NK-92 (cell line): ENCODE results near the gene OSBPL2.

Experiments used
- DNase-seq: peaks from one replicate; lab custom pipeline; 2025; ENCODE audit not compliant: unreplicated experiment; lab: John Stamatoyannopoulos, UW

The OSBPL2 gene

DNA sequence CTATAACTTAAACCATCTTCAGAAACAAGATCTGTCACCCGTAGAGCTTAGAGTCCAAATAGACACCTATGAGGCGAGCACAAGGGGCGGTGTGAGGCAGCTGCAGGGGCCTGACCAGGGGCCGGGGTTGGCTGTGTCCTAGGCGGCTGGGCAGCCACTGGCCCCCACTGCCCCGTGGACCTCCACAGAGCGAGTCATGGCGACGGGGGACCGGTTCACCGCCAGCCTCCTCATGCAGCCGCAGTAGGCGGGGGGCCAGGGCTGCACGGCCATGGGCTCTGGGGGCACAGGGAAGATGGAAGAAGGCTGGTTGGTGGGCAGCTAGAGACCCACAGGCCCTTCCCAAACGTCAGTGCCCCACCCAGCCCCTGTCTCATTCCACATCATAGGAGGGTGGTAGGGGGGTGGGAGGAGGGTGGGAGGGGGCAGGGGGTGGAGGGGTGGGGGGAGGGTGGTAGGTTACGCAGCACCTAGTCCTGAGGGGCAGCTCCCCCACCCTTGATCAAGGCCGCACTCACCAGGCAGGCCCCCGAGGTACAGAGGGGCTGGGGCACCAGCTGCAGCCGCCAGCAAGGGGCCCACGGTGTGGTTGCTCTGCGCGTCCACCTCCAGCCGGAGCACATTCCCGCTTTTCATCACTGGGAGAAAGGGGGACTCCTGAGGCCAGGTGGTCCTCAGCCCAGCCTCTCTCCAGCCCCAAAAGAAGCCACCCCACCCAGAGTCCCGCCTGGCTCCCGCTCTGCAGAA is 71.0 kb downstream of the OSBPL2 start:
- no peak for DNase-seq

DNA sequence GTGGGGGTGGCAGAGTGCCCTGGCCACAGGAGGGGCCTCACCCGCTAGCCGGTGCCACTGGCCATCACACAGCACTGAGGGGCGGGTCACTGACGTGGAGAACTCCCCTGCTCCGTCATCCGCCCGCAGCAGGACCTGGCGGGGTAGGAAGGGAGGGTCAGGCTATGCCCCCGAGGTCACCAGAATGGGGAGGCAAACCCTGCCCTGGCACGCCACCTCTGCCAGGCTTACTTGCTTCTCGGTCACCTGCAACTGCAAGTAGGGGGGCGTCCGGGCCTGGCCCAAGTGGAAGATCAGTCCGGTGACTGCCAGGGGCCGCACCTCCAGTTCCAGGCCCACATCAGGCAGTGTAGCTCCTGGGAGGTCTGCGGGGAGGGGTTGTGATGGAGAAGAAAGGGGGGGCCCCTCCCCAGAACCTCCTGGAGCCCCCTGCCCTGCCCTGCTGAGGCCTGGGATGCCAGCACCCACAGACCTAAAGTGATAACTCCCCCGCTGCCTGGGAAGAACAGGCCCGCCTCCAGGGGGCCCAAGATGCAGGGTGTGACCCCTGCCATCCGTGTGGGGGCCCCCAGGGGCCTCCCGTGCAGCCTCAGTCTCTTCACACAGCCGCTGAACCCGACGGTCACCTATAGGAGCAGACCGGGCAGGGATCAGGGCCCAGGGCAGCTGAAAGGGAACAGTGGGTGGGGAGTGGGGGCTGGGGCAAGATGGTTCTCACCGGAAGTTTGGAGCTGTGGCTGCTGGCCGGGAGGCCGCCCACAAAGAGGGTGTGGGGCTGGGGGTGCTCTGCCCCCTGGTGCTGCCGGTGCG is 71.8 kb downstream of the OSBPL2 start:
- no peak for DNase-seq

DNA sequence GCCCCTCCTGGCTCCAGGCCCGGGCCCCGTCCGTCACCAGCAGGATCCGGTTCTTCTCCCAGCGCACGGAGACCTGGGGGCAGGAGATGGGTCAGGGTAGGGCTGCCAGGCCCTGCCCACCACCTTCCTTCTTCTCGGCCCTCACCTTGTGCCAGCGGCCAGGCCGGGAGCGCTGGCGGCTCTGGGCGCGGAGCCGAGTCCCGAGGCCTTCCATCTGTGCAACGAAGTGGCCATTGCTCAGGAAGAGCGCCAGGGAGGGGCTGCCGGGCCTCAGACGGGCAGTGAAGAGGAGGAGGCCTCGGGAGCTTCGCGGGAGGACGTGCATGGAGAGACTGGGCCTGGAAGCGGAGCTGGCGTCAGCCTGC is 72.4 kb downstream of the OSBPL2 start:
- DNase-seq = no peak

DNA sequence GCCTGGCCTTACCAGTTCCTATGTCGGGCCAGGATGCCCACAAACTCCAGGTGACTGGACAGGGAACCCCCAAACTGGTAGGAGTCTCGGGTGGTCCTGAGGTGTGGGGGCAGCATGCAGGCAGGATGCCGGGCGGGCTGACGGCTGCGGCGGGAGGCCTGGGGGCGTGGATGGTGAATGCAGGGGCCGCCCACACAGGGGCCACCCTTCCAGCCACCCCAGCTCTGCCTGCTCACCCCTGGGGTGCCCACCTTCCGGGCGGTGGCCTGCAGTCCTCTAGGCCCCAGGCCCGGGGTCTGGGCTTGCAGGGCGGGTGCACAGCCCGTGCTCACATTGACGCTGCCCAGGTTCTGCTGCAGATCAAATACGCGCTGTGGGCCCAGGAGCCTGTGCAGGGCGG is 72.8 kb downstream of the OSBPL2 start:
- DNase-seq = no peak

DNA sequence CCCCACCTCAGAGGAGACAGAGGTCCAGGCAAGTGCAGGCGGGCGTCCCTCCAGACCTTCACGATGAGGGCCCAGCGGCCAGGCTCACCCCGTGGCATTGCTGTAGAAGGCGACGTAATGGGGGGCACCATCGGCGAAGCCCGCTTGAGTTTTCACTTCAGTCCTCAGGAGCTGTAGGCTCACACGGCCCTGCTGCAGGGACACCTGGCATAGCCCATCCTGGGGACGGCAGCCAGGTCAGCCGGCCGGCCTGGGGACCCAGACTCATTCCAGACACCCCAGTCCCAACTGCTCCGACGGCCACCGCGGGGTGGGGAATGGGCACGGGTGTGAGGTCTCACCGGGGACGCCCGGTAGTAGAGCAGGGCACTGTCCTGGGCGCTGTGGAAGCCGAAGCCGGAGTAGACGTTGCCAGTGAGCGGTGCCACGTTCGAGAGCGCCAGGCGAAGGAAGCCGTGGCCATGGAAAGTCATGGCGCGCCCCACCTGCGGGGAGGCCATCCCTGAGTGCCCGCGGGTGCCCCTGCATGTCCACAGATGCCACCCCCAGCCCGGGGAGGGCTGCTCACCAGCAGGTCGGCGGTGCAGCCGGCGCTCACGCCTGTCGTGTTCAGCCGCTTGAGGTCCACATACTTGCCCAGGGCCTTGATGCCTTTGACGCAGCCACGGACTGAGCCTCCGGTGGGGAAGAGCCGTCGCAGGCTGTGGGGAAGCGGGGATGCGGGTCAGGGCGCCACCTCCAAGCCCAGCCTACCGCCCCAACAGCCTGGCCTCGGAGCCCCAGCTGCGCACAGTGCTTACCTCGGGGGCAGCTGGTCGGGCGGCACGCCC is 73.7 kb downstream of the OSBPL2 start:
- DNase-seq = no peak

DNA sequence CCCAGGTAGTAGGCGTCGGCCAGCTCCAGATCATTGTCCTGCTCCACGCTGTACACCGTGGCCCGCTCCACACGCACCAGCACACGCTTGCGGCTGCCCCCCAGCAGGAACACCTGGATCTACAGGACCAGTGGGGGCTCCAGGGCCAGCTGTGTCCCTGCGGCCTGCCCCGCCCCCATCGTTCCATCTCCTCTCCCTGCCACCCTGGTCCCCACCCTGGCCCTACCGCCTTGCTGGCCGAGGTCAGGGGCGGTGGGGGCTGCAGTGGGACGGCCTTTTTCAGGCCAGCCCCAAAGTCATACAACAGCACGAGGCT is 74.3 kb downstream of the OSBPL2 start:
- DNase-seq = no peak

DNA sequence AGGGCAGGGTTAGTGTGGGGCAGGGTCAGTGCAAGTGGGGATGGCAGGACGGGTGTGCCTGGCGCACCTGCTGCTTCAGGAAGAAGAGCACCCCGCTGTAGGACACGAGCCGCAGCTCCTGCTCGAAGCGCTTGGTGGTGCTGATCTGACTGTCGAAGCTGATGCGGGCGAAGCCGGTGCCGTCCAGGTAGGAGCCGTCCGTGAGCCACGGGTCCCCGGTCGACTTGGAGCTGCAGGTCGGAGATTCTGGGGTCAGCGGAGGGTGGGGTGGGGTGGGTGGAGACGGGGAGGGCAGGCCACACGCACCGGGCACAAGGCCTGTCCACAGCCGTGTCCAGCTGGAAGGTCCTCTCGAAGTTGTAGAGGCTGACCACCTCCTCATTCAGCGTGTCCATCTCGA is 74.7 kb downstream of the OSBPL2 start:
- DNase-seq = no peak

DNA sequence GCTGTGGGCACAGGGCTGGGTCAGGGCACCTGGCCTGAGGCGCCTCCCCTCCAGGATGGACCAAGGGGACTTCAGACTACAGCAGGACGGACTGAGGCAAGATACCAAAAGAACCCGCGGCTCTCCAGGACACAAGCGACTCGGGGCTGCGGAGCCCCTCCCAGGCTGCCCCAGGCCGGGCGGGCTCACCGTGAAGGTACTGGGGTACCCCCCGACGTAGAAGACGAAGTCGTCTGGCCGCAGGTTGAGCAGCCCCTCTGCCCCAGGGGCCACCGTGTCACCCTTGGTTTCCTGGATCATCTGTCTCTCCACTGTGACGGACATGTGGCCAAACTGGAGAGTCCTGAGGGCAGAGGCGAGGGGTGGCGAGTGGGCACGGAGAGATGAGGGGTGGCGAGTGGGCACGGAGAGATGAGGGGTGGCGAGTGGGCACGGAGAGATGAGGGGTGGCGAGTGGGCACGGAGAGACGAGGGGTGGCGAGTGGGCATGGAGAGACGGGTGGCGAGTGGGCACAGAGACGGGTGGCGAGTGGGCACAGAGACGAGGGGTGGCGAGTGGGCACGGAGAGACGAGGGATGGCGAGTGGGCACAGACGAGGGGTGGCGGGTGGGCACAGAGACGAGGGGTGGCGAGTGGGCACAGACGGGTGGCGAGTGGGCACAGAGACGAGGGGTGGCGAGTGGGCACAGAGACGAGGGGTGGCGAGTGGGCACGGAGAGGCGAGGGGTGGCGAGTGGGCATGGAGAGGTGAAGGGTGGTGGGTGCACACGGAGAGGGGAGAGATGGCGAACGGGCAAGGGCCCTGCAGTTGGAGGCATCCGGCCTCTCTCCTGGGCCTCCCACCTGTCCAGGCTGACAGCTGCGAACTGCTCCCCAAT is 75.4 kb downstream of the OSBPL2 start:
- no peak for DNase-seq

DNA sequence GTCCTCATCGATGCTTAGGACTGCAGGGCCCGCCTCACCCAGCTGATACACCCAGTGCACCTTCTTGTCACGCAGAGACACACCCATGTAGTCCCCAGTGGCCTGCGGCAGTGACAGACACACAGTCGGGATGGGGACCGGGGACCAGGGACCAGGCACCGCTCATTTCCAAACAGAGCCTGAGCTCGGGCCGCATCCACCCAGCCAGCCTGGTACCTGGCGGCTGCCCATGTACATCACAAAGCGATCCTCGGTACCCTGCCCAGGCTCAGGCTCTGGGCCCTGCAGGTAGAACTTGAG is 76.0 kb downstream of the OSBPL2 start:
- DNase-seq = no peak

DNA sequence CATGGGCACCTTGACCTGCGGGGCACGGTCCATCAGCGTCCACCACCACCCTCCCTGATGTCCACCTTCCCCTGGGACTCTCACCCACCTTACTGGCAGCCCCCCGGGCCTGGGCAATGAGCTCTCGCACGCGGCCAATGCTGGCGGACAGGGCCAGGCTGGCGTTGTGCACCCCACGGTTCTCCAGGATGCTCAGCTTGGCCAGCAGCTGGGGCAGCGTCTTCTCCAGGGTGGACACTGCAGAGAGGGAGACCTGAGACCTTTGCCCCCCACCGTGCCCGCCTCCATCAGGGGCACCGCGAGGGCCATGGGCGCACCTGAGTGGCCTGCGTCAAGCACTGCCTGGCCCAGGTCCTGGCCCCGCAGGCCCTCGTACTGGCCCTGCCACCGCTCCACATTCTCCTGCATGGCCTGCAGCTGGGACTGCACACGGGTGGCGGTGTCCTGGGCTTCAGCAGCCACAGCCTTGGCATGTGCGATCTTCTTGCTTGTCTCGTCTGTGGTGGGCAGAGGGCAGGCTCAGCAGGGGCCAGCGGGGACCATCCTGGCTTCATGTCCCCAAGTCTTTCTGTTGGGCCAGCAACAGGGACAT is 76.5 kb downstream of the OSBPL2 start:
- DNase-seq = no peak

DNA sequence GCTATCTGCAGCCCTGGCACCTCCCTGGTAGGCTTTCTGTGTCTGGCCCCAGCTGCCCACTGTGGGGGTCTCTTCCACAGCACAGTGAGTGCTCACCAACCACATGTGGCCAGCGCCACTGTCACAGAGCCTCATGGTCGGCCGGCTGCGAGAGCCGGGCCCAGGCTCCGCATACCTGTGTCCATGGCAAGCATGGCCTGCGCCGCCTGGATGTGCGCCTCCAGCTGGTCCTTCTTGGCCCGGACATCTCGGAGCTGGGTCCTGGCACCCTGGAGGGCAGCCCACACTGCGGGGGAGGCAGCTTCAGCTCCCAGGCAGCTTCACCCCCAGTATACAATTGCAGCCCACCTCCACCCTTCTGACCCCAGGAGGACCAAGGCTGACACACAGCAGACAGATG is 77.5 kb downstream of the OSBPL2 start:
- DNase-seq = no peak

DNA sequence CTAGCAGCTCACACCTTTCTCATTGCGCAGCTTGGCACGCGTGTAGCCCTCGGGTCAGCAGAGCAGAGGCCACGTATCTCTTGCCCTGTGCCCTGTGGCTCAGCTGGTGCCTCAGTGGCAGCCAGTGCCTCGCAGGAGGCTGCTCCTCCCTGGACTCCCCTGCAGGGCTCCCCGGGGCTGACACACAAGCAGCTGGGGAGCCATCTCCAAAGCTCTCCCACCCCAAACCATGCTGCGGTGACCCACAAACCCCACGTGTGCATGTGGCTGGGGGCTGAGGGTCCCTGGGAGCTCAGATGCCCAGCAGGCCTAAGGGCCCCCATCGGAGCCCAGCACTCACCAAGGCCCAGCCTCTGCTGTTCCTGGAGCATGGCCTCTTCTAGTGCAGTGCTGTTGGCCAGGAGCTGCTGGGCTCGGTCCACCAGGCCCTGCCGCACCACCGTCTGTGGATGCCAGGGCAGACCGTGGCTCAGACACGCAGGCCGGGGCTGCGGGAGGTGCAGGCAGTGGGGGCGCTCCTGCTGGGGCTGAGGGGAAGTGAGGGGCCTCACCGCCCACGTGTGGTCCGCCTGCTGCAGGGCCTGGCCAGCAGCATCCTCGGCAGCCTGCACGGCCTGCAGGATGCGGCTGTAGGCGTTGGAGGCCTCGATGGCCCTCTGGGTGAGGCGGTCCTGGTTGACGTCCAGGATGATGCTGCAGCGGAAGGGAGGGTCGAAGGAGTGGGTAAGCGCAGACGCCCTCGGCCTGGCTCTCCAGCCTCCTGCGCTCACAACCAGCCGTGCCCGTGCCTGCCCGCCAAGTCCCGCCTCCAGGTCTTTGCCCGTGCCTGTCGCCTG is 78.2 kb downstream of the OSBPL2 start:
- DNase-seq = no peak

DNA sequence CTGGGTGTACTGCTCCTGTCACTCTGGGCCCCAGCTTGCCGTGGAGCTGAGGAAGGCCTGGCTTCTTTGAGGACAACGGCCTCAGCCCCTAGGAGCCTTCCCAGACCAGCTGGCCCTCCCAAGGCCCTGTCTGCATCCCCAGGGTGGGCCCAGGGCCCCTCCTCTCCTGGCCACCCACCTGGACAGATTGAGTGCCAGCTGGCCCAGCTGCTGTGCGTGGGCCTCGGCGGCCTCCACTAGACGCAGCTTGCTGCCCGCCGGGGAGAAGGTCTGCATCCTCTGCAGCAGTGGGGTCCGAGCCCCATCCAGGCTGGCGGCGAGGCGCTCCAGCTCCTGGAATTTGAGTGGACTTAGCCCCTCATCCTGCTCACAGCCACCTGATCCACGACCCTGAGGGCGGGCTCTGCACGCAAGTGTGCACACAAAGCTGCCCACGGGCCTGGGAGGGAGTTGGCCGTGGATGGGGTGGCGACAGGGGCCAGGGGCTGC is 78.9 kb downstream of the OSBPL2 start:
- no peak for DNase-seq

DNA sequence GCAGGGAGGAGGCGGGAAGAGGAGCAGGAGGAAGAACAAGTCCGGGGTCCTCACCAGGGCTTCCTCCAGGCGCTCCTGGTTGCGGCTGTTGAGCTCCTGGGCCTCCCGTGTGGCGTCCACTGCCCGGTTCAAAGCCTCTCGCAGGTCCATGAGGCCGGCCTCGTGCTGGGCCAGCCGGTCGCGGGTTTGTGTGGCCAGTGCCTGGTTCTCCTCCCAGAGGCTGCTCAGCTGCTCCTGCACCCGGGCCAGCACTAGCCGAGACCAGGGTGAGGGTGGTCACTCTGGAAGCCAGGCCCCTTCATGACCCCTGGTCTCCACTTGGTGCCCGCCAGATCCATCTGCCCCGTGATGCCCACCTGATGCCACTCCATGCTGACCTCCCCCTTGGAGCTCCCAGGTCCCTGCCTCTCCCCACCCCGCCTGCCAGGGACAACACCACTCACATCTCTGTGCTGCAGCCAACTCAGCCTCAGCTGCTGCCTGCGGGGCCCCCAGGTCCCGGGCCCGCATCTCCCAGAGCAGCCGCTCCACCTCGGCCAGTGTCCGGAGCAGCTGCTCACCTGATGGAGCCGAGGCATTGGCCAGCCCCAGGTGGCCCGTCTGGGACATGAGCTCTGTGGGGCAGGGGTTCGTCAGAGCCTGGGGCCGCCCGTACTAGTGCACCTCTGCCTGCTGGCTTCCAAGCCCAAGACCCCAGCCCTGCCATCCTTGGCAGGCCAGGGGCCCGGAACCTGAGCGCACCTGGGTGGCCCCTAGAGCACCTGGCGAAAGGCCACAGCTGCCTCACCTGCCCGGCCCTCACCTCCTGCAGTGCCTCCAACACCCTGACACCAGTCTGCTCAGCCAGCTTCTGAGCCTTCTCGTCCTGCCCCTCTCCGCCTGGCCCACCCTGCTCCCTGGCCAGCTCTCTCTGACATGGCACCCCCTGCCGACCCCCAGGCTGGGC is 80.4 kb downstream of the OSBPL2 start:
- DNase-seq = no peak

DNA sequence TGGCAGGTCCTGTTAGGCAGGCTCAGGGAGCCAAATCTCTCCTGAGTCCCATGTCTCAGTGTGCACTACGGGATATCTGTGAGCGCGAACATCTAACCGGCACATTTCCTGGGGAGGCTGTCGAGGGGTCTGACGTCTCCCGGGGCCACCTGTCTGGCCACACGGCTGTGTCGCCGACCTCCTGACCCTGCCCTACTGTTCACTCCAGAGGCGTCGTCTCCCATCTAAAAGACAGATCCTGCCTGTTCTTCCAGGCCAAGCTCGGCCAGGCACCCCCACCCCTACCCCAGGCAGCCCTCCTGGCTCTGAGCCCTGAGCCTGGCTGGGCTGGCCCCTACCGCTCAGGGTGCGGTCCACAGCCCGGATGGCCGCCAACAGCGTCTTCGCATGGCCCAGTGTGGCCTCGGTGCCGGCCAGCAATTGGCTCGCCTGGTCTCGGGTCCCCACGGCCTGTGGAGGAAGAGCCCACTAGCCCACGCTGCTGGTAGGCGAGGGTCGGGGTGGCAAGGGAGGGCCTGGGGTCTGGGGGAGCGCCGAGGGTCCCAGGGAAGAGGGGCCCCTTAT is 81.1 kb downstream of the OSBPL2 start:
- DNase-seq = no peak

DNA sequence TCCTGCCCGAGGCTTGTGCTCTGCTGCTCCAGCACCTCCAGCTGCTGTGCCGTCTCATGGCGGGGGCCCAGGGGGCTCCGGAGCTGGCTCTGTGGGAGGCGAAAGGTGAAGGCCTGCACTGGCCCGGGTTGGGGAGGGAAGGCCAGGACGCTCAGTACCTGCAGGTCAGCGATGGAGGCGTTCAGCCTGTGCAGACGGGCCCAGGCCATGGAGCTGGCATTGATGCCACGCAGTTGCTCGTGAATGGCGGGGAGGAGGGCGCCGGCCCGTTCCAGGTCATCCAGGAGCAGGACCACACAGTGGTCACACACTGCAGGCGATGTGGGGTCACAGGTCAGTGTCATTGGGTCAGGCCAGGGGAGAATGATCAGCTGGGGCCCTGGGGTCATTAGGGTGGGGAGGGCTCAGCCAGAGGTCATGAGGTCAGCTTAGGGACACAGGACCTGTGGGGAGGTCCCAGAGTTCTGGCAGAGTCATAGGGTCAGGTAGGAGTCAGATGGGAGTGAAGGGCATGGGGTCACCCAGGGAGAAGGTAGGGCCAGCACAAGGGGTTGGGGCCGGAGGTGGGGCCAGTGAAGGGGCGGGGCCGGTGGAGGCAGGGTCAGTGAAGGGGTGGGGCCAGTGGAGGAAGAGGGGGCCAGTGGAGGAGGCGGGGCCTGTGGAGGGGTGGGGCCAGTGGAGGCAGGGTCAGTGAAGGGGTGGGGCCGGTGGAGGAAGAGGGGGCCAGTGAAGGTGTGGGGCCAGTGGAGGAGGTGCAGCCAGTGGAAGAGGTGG is 82.4 kb downstream of the OSBPL2 start:
- DNase-seq = no peak

DNA sequence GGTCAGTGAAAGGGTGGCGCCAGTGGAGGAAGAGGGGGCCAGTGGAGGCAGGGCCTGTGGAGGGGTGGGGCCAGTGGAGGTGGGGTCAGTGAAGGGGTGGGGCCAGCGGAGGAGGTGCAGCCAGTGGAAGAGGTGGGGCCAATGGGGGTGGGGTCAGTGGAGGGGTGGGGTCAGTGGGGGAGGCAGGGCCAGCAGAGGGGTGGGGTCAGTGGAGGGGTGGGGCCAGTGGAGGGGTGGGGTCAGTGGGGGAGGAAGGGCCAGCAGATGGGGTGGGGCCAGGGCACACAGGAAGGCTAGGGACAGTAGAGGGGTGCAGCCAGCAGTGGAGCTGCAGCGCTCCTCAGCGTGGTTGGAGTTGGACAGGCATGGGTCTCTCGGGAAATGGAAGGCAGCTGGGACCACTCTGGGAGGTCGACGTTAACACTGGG is 83.2 kb downstream of the OSBPL2 start:
- no peak for DNase-seq

DNA sequence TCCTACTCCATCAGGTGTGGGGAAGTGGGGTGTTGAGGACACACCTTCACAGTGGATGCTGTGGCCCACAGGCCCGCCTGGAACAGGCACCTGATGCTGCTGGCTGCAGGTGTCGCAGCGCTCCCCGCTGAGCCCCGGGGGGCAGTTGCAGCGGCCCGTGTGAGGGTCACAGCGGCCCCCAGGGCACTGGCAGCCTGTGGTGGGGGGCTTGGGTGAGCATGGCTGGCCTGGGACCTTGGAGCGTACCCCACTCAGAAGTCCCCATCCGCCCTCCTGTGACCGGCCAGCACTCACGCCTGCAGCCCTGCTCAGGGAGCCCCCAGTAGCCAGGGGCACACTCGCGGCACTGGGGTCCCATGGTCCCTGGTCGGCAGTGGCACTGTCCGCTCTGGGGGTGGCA is 83.7 kb downstream of the OSBPL2 start:
- DNase-seq = no peak
